ENCODE measurements around the gene COG5.

Gene COG5

DNA sequence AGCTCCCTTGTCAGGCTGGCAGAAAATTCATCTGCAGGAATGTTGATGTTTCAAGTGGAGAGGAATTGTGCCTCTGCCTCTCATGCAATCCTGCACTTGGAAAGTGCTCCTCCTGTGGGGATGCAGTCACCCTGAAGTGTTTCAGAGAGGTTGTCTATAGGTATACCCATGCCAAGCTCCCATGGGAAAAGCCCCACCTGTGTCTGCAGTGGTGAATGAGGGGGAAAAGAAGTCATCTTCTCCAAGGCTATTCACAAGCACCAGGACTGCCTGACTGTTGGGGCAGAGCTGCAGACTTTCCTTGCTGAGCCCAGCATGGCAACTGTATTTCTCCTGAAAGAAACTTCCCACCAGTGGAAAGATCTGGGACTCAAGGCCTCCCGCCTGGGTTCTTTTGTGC is 58.4 kb downstream of the COG5 start:
- no peak for DNase-seq

GRCh38 chr7:107503687-107504086 is 60.0 kb downstream of the COG5 start:
- no peak for DNase-seq

- DNase-seq, result no peak
Observed at GRCh38 chr7:107502797-107503196, 60.9 kb downstream of the COG5 start.

- DNase-seq, result no peak
Observed at GRCh38 chr7:107502154-107502553, 61.6 kb downstream of the COG5 start.

- DNase-seq, result no peak
Observed at GRCh38 chr7:107501593-107501992, 62.1 kb downstream of the COG5 start.

- no peak for DNase-seq
Observed at GRCh38 chr7:107499731-107500130, 64.0 kb downstream of the COG5 start.

DNA sequence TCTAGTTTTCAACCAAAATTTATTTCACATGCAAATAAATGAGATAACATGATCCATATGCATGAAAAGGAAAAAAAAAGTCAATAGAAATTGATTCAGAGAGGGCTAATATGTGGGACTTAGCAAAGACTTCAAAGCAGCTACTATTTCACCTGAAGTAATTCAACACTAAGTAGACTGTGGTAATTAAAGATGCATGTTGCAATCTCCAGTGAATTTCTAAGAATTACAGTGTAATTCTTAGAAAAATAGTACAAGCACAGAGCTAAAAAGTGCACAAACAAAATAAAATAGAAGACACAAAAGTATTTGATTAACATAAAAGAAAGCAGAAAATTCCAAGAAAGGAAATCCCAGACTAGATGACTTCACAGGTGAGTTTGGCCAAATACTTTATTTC is 68.2 kb downstream of the COG5 start:
- no peak for DNase-seq

DNA sequence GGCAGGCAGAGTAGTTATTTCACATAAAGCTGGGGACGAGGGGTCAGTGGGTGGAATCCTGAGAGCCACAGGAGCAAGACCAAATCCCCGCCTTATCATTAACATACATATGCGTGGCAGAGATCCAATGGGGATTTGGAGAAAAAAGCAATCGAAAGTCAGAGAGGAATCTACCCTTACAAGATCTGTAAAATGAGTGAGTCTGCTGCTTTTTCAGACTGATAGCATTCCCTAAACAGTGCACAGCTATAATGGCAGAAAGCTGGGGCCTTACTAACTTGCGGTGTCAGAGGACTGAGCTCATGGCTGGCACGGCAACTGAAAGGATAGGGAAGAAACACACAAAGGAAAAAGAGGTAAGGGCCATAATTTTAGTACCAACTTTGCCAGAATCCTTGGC is 68.8 kb downstream of the COG5 start:
- DNase-seq, result no peak

DNA sequence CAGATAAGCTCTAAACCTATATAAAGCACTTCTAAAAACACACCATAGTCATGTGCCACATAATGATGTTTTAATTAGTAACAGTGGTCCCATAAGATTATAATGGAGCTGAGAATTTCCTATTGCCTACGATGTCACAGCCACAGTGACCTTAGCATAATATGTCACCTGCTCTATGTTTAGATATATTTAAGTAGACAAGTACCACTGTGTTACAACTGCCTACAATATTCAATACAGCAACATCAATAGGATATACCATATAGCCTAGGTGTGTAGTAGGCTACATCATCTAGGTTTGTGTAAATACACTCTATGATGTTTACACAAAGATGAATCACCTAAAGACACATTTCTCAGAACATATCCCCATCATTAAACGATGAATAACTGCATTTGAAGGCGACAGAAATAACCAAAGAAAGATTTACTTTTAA is 69.4 kb downstream of the COG5 start:
- DNase-seq, result no peak

- no peak for DNase-seq
Observed at GRCh38 chr7:107492875-107493274, 70.8 kb downstream of the COG5 start.

- no peak for DNase-seq
Observed at GRCh38 chr7:107486041-107486440, 77.7 kb downstream of the COG5 start.

DNA sequence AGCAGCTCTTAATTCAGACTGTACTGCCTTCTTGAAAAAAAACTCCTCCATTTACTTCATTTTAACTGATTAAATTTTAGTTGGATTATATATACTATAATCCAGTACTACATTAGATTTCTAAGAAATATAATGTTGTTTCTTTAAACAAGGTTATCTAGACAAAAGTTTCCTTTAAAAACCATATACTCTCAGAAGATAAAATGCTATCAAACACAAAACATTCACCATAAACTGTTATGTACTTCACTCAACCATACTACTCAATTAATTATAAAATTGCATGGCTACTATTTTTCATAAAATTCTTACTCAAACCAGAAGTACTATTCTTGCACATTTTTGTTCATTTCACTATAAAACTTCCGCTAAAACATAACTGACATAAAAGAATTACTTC is 81.1 kb downstream of the COG5 start:
- no peak for DNase-seq

GRCh38 chr7:107480932-107481331 is 82.8 kb downstream of the COG5 start:
- no peak for DNase-seq

GRCh38 chr7:107479303-107479702 is 84.4 kb downstream of the COG5 start:
- DNase-seq, result no peak

DNA sequence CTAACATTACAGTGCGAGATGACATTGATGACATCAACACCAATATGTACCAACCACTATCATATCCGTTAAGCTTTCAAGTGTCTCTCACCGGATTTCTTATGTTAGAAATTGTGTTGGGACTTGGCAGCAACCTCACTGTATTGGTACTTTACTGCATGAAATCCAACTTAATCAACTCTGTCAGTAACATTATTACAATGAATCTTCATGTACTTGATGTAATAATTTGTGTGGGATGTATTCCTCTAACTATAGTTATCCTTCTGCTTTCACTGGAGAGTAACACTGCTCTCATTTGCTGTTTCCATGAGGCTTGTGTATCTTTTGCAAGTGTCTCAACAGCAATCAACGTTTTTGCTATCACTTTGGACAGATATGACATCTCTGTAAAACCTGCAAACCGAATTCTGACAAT is 89.6 kb downstream of the COG5 start:
- no peak for DNase-seq

GRCh38 chr7:107472116-107472515 is 91.6 kb downstream of the COG5 start:
- no peak for DNase-seq

GRCh38 chr7:107471292-107472070 is 92.2 kb downstream of the COG5 start:
- no peak for DNase-seq

GRCh38 chr7:107469929-107470328 is 93.8 kb downstream of the COG5 start, which contains the start of gene GPR22:
Gene GPR22, plus strand, starts transcription at chr7:107470057. Its CDS starts 4,004 bp downstream, at chr7:107474061.
- DNase-seq, result no peak

GRCh38 chr7:107468824-107469223 is 94.9 kb downstream of the COG5 start:
- no peak for DNase-seq

- no peak for DNase-seq
Observed at GRCh38 chr7:107467972-107468371, 95.7 kb downstream of the COG5 start.

- DNase-seq, result no peak
Observed at GRCh38 chr7:107464666-107465226, 99.0 kb downstream of the COG5 start.

GRCh38 chr7:107463139-107464078 is 100.3 kb downstream of the COG5 start:
- peak; percentile 27 for DNase-seq

GRCh38 chr7:107461938-107462533 is 101.7 kb downstream of the COG5 start:
- no peak for DNase-seq
